Measurements from ENCODE around the gene TERB1.

TERB1 gene

GRCh38 chr16:66741950-66742808 is 59.2 kb downstream of the TERB1 start:
- H4K20me1 ChIP-seq (ENCODE audit: insufficient read depth), result peaks cover 3% of the 10 kb centered on the region; the same call in 1 of the 2 replicates
- H3K36me3 ChIP-seq (ENCODE audit: insufficient read depth), result peaks cover 13% of the 10 kb centered on the region; the same call in 1 of the 2 replicates
- H3K27ac ChIP-seq, result no peak overlapping the region; the same call in 1 of the 2 replicates
- H3K79me2 ChIP-seq (ENCODE audit: insufficient read depth, low read depth), result peaks cover 44% of the 10 kb centered on the region
- no peak overlapping the region for H3K9ac ChIP-seq
- peaks cover 39% of the 10 kb centered on the region for H3K4me1 ChIP-seq (ENCODE audit: low read depth, poor library complexity, severe bottlenecking)
- no peak overlapping the region for H3K4me2 ChIP-seq
- no peak overlapping the region for H3K4me3 ChIP-seq (IDR thresholded peaks at IDR 0.05; ENCODE audit: insufficient read depth, low read depth, low read length)
- no peaks in the 10 kb centered on the region for H3K27me3 ChIP-seq (ENCODE audit: insufficient read depth, low read depth)
- TF ChIP-seq, protein P1, sequence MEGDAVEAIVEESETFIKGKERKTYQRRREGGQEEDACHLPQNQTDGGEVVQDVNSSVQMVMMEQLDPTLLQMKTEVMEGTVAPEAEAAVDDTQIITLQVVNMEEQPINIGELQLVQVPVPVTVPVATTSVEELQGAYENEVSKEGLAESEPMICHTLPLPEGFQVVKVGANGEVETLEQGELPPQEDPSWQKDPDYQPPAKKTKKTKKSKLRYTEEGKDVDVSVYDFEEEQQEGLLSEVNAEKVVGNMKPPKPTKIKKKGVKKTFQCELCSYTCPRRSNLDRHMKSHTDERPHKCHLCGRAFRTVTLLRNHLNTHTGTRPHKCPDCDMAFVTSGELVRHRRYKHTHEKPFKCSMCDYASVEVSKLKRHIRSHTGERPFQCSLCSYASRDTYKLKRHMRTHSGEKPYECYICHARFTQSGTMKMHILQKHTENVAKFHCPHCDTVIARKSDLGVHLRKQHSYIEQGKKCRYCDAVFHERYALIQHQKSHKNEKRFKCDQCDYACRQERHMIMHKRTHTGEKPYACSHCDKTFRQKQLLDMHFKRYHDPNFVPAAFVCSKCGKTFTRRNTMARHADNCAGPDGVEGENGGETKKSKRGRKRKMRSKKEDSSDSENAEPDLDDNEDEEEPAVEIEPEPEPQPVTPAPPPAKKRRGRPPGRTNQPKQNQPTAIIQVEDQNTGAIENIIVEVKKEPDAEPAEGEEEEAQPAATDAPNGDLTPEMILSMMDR (conservative IDR thresholded peaks at IDR 0.05; ENCODE audit: low read depth, low read length), result no peak
- H2AFZ ChIP-seq (ENCODE audit: low read depth), result no peak overlapping the region

- no peak overlapping the region for H2AFZ ChIP-seq (ENCODE audit: low read depth)
- H3K27ac ChIP-seq, result no peak overlapping the region
- no peaks in the 10 kb centered on the region for H3K27me3 ChIP-seq (ENCODE audit: insufficient read depth, low read depth)
- H4K20me1 ChIP-seq (ENCODE audit: insufficient read depth), result peaks cover 3% of the 10 kb centered on the region; the same call in 1 of the 2 replicates
- TF ChIP-seq, protein P1 (conservative IDR thresholded peaks at IDR 0.05; ENCODE audit: low read depth, low read length), result no peak
- H3K4me3 ChIP-seq (IDR thresholded peaks at IDR 0.05; ENCODE audit: insufficient read depth, low read depth, low read length), result no peak overlapping the region
- peaks cover 30% of the 10 kb centered on the region for H3K4me1 ChIP-seq (ENCODE audit: low read depth, poor library complexity, severe bottlenecking)
- H3K79me2 ChIP-seq (ENCODE audit: insufficient read depth, low read depth), result peaks cover 44% of the 10 kb centered on the region
- no peak overlapping the region for H3K4me2 ChIP-seq
- no peak overlapping the region for H3K9ac ChIP-seq
- peaks cover 13% of the 10 kb centered on the region; the same call in 1 of the 2 replicates for H3K36me3 ChIP-seq (ENCODE audit: insufficient read depth)
Observed at GRCh38 chr16:66741169-66741900, 60.0 kb downstream of the TERB1 start.

- TF ChIP-seq, protein P1 (conservative IDR thresholded peaks at IDR 0.05; ENCODE audit: low read depth, low read length), result no peak
- H3K9ac ChIP-seq, result no peak overlapping the region
- H3K36me3 ChIP-seq (ENCODE audit: insufficient read depth), result peaks cover 16% of the 10 kb centered on the region; the same call in 1 of the 2 replicates
- no peak overlapping the region for H3K27ac ChIP-seq
- H3K79me2 ChIP-seq (ENCODE audit: insufficient read depth, low read depth), result peaks cover 38% of the 10 kb centered on the region
- H3K4me1 ChIP-seq (ENCODE audit: low read depth, poor library complexity, severe bottlenecking), result peaks cover 22% of the 10 kb centered on the region
- H2AFZ ChIP-seq (ENCODE audit: low read depth), result no peak overlapping the region
- no peak overlapping the region for H3K4me2 ChIP-seq
- peaks cover 3% of the 10 kb centered on the region; the same call in 1 of the 2 replicates for H4K20me1 ChIP-seq (ENCODE audit: insufficient read depth)
- H3K4me3 ChIP-seq (IDR thresholded peaks at IDR 0.05; ENCODE audit: insufficient read depth, low read depth, low read length), result no peak overlapping the region
- H3K27me3 ChIP-seq (ENCODE audit: insufficient read depth, low read depth), result no peaks in the 10 kb centered on the region
Observed at GRCh38 chr16:66740533-66740932, 60.9 kb downstream of the TERB1 start.

DNA sequence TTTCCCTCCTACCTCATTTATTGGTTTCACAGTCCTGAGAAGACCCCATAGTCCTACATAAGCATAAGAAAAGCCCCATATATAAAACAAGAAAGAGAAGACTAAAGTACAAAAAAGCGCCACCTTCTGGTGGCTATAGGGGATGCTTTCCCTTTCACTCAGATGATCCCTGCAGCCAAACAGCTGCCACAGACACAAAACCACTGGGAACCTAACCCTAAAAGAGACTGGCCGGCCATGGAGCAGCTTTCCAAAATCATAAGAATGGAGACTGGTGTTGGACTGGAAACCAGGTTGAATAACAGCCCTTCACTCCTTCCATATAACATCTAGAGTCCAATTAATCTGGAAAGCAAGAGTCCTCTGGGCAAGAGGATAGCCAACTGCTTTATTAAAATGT is 61.4 kb downstream of the TERB1 start:
- H3K36me3 ChIP-seq (ENCODE audit: insufficient read depth), result peaks cover 16% of the 10 kb centered on the region; the same call in 1 of the 2 replicates
- TF ChIP-seq, protein P1 (conservative IDR thresholded peaks at IDR 0.05; ENCODE audit: low read depth, low read length), result peak; percentile 88
- H3K4me2 ChIP-seq, result no peak overlapping the region
- H2AFZ ChIP-seq (ENCODE audit: low read depth), result no peak overlapping the region
- no peak overlapping the region for H3K4me3 ChIP-seq (IDR thresholded peaks at IDR 0.05; ENCODE audit: insufficient read depth, low read depth, low read length)
- H3K27me3 ChIP-seq (ENCODE audit: insufficient read depth, low read depth), result no peaks in the 10 kb centered on the region
- H3K9ac ChIP-seq, result no peak overlapping the region
- H3K27ac ChIP-seq, result no peak overlapping the region
- H3K79me2 ChIP-seq (ENCODE audit: insufficient read depth, low read depth), result peaks cover 33% of the 10 kb centered on the region
- peaks cover 19% of the 10 kb centered on the region for H3K4me1 ChIP-seq (ENCODE audit: low read depth, poor library complexity, severe bottlenecking)
- H4K20me1 ChIP-seq (ENCODE audit: insufficient read depth), result peaks cover 3% of the 10 kb centered on the region; the same call in 1 of the 2 replicates

Measured in KMS-11 (cell line).